GM18909 (cell line): ENCODE results near the gene SCARF1.

Experiments used
- ATAC-seq: cut with Tn5 transposase; IDR thresholded peaks from one replicate; pipeline ENCODE4 v1.9.1; 2021; ENCODE audit warnings: mild to moderate bottlenecking; ENCODE audit not compliant: unreplicated experiment, poor library complexity

Gene SCARF1

DNA sequence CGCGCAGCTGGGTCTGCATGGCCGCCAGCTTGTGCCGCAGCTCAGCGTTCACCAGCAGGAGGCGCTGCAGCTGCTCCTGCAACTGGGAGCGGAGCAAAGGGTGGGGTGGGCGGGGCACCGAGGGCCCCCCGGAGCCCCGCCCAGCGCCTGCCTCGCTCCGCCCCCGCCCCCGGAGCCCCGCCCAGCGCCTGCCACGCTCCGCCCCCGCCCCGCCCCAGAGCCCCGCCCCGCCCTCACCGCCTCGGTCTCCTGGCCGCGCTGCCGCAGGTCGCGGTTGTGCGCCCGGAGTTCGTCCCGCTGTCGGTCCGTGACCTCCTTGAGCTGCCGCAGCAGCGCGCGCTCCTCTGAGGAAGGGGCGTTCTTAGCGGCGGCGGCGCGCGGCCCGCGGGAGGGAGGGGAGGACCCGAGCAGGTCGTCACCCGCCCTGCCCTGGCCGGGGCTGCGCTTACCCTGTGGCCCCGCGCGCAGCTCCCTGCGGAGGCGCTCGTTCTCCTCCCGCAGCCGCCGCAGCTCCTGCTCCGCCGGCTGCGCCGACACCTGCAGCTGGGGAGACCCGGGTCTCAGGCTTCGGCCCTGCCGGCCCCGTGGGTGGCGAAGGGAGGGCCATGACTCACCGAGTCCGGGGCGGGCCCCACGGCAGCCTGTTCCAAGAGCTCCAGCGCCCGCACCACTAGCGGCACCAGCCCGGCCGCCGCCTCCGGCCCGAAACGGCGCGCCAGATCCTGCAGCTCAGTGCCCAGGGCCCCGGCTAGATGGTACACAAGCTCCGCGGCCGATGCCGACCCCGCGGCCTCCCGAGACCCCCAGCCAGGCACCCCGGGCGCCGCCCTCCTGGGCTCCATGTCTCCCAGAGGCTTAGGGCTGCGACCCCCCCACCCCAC is 3.7 kb upstream of the SCARF1 start:
- peak; percentile 48 for ATAC-seq

DNA sequence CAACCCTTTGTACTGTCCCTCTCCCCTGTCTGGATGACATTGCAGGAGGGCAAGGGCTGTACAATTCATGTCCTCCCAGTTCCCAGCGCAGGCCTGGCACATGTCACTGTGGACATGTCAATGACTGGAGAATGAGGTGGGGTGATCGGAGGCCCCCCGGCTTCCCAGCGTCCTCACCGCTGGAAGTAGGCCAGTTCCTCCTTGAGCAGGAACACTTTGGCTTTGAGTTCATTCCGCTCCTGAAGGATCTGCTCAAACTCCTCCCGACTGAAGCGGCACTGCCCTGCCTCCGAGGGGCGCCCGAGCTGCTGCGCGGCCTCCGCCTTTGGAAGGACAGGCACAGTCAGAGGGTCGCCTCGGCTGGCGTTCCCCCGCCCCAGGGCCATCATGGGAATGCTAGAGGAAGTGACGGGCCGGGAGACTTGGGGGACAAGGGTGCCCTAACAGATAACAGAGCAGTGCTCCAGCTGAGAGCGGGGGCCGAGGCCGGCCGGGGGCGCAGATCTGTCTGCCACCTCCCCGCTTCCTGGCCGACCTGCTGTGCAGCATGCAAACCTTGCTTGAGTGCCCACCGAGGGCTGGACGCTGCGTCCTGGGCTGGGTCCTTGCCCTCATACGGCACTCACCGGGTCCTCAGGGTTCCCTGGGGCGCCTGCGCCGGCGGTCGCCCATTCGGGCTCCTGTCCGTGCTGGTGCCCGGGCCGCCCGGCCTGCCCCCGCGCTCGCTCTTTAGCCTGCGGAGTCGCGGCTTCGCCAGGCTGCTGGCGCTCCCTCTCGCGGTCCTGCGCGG is 2.8 kb upstream of the SCARF1 start:
- peak; percentile 58 for ATAC-seq

DNA sequence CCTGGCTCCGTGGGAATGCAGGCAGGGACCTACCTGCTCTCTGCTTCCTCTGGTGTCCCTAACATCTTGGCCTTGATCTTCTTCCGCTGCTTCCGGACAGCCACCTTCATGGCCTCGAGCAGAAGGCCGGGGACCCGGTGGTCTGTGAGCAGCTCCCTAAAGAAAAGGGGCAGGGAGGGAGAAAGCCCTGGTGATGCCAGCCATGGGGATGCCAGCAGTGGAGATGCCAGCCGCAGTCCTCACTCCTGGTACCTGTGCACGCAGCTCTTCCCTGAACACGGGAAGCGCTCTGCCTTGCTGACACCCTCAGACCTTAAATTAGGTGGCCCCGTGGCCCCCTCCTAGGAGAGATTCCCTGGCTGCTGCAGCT is 2.3 kb upstream of the SCARF1 start:
- ATAC-seq: no peak

DNA sequence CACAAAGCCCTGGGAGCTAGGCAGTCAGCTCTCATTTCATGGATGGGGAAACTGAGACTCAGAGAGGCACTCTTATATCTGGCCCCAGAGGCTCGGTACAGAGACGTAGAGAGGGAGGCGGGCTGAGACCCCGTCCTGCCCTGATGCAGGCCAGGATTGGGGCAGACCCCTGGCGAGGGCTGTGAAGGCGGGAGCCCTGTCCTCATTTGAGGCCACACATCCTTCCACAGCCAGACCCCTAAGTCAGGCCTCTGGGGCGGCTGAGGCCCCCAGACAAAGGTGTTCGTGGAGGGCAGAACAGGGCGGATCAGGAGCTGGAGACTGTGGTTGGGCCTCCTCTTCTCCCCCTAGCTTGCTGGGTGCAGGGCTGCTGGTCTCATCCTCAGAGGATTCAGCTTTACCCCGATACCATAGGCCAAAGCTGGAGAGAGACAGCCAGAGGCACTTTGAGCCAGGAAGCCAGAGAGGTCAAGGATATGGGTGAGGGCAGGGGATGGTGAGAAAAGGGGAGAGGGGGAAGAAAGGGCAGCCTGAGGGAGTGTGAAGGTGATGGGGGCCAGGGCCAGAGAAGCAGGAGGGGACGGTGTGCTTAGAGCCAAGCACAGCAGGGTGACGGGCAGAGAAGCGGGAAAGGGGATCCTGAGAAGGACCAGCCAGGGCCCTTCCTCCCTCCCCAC is 805 bp upstream of the SCARF1 start:
- ATAC-seq: no peak

DNA sequence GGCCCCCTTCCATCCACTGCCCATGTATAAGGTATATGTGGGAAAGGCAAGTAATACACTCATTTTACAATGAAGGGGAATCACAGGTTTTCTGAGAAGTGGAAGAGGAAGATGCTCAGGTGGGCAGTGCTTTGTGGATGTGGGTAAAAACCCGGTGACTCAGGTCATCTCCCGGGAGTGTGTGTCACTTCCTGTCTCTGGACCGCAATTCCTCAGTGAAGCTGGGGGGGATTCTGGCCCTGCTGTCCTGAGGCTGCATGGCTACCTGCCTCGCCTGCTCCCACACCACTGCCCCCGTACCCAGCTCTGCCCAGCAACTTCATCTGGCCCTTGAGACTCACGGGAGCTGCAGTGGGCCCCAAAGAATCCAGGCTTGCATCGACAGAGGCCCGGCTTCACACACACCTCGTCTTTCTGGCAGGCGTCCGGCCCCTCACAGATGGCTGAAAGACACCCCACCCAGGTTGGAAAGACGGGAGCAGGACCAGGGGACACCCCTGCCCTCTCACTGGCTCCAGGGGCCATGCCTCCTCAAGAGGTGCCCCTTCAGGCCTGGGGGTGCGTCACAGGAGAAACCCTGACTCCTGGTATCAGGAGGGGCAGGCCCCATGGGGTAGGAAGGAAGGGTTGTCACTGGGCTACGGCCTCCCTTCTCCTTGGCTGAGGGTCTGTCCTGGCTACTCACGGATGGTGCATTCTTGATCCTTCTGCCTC is 882 bp downstream of the SCARF1 start:
- no peak for ATAC-seq

DNA sequence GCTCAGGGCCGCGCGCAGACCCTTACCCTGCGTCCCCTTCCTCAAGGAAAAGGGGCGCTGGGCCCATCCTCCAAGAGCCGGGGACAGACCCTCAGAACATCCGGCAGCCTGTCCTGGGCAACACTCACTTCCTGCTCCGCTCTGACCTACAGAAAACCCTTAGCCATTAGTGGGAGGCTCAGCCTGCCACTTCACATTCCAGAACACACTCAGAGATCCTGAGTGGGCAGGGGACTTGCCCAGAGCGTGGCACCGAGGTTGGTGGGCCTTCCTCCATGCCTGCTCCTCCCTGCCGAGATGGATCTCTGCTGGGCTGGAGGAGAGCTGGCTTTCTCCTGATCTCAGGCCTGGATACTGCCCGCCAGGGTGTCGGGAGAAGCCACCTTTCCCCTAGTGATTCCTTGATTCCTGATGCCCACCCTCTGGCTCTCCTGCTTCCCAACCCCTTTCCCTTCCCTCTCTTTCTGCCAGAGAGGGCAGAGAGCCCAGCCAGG is 1.5 kb downstream of the SCARF1 start:
- ATAC-seq: no peak

DNA sequence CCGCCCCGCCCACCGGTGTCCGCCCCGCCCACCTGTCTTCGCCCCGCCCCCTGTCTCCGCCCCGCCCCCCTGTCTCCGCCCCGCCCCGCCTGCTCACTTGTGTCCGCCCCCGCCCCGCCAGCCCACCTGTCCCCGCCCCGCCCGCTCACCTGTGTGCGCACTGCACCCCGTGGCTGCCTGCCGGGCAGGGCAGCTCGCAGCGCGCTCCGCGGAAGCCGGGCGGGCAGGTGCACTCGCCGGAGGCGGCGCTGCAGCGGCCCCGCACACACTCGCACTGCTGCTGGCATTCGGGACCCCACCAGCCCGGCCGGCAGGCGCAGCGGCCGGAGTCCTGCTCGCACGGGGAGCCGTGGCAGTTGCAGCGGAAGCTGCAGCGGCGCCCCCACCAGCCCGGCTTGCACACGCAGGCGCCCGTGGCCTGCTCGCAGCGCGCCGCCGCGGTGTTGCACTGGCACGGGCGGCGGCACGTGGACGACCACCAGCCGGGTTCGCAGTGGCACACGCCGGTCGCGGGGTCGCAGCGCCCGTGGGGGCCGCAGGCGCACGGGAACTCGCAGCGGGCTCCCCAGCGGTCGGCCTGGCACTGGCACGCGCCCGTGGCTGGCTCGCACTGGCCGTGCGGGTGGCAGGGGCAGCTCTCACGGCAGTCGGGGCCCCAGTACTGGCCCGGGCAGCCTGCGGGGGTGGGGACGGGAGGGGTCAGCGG is 2.1 kb downstream of the SCARF1 start:
- no peak for ATAC-seq

DNA sequence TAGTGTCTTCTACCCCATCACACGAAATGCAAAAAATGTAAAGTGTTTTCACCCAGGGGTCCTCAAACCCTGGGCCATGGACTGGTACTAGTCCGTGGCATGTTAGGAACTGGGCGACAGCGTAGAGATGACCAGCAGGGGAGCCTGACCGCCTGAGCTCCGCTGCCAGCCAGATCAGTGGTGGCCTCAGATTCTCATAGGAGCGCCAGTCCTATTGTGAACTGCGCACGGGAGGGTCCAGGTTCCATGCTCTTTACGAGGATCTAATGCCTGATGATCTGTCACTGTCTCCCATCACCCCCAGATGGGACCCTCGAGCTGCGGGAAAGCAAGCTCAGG is 4.5 kb downstream of the SCARF1 start:
- no peak for ATAC-seq

DNA sequence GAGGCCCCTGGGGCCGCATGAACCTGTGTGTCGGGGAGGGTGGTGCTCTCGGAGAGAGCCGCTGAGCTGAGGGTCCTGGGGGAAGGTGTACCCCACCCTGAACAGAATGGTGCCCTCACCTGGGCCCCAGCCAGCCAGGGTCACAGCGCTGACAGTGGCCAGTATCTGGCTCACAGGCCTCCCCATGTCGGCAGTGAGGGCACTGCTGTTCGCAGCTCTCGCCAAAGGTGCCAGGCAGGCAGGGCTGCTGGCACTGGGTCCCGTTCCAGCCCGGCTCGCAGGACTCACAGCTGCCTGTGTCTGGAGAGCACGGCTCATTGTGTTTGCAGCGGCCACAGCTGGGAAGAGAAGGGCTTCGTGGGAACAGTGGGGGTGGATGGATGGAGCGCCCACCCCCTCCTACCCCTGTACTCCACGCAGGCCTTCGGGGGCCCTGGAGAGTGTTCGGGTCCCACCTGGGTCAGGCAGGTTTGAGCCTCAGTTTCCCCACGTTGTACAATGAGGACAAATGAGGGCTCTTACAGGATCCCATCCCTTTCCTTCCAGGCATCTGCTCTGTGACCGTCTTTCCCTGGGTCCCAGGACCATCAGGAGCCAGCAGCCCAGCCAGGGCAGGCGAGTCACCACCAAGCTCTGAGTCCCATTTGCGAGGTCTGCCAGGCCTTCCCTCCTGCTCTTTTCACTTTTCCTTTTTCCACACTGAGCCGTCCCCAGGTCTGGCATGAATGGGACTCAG is 5.0 kb downstream of the SCARF1 start:
- no peak for ATAC-seq

DNA sequence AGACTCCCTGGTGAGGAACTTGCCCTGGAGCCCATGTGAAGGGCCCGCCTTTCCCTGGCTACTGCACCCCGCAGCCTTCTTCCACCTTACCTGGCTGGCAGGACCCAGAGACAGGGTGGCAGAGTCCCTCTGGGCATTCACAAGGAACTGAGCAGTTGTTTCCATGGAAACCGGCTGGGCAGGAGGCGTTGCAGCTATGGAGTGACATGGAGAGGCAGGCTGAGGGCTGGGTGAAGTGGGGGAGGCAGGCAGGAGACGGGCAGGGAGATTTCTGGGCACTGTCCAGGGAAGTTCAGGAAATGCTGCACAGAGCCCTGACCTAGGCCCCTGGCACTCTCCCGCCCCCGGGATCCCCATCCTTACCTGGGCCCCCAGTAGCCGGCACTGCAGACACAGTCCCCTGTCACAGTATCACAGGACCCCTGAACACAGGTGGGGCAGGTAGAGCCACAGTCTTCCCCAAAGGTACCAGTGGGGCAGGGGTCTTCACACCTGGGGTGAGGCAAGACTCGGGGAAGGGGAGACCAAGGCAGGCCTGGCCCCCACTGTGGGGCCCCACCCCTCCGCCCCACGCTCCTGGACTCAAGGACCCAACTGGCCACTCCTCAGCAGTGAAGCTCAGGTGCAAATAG is 5.9 kb downstream of the SCARF1 start:
- ATAC-seq: no peak

DNA sequence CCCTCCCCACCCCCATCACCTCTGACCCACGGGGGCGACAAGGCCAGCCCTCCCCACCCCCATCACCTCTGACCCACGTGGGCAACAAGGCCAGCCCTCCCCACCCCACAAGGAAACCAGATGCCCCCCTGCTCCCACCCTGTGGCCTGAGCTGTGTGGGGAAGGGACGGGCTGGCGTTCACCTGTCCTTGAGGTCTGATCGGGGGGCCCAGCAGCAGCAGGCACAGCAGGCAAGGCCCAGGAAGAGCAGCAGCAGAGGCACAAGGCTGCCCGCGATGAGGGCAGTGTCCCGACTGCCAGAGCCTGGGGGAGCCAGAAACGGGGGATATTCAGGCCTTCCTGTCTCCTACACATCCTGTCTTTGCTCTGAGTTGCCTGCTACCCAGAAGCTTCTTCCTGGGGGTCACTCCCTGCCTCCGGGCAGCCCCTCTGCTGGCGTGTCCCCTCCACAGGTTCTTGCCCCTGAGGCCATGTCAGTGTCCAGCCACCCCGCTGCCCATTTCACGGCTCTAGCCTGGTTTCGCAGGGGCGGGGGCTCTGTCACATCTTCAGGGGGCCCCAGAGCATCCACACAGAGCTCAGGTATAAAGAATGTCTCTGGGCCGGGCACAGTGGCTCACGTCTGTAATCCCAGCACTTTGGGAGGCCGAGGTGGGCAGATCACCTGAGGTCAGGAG is 6.8 kb downstream of the SCARF1 start:
- no peak for ATAC-seq

DNA sequence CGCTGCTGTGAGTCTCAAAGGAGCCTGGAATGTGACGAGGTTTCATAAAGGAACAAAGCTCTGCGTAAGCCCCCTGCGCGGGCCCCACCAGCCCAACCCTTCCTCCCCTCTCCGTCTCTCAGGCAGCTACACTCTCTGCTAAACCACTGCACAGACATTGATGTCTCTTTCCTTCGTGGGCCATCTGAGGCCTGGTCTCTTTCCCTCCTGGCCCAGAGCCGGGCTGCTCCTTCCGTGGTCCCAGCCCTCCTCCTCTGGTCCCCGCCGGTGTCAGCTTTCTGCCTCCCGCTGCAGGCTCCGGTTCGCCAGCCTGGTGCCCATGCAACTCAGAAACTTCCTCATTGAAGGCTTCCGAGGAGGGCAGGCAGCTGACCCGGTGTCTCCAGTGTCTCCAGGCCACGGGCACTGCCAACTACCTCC is 7.4 kb downstream of the SCARF1 start:
- ATAC-seq: no peak

DNA sequence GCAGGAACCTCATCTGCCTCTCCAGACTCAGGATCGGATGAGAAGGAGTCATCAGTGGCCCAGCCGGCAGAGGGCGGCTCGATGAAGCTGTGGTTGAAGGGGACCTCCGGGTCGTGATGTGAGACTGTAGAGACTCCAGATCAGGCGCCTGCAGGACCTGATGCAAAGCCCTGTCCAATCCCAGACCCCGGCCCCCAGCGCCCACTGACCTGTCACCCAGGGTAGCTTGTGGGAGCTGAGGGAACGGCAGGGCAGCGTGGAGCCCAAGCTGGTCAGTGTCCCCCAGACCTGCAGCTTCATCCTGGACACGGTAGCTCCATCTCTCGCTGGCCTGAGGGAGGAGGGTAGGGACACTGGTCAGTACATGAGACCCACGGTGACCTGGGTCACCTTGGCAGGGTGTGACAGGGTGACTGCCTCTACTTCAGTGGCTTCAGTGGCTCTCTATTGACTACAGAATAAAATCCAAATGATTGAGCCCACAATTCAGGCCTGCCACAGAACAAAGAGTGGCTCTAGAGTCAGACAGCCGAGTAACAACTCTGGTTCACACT is 8.7 kb downstream of the SCARF1 start:
- no peak for ATAC-seq

DNA sequence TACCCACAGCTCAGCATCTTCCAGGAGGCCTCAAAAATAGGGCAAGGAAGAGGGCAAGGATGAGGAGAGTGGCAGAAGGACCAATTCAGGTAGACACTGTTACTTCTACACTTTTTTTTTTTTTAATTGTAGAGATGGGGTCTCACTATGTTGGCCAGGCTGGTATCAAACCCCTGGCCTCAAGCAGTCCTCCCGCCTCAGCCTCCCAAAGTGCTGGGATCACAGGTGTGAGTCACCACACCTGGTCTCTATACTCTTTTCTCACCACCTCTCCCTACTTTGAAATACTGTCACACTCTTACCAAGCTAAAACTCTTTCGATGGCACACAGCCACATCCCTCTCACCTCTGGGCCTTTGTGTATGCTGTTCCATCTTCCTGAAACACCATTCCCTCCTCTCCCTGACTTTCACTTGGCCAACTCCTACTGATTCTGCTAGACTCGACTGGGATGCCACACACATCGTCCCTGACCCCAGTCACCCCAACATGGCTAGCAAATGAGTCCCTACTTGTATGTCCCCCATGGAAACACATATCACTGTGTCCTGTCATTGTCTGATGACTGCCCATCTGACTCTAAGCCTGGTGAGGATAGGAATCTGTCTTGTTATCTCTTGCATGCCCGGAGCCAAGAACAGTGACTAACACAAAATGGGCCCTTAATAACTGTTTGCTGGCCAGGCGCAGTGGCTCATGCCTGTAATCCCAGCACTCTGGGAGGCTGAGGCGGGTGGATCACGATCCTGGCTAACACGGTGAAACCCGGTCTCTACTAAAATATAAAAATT is 9.7 kb downstream of the SCARF1 start:
- no peak for ATAC-seq

DNA sequence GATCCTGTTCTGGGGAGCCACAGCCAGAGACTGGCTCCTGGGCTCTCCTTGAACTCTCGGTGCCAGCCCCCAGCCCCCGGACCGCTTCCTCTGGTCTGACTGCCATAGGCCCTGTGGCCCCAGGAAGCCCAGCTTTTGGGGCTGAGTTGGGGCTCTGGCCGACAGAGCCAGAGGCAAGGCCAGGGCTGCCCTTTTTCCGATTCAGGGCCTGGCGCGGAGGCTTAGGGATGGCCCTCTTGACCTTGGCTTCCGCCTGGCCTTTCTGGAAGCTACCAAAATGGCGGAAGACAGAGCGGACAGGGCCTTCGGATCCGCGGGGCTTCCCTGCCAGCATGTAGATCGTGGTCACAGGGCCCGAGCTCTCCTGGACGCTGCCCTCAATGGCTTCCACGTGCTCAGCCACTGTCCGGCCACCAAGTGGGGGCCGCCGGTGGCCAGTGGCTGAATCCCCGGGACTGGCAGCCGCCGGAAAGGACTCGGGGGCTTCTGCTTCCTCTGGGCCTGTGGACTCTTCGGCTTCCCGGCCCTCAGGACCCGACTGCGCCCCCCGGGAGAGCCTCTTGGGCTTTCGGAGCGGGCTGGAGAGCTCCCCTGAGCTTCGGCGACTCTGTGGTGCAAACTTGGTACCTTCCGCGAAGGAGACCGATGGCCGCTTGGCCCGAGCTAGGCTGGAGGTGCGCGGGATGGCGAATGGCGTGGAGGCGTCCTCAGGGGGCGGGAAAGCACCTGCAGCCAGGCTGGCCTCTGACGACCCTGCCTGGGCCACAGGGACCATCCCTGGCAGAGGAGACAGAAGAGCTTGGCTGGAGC is 10.5 kb downstream of the SCARF1 start:
- no peak for ATAC-seq

DNA sequence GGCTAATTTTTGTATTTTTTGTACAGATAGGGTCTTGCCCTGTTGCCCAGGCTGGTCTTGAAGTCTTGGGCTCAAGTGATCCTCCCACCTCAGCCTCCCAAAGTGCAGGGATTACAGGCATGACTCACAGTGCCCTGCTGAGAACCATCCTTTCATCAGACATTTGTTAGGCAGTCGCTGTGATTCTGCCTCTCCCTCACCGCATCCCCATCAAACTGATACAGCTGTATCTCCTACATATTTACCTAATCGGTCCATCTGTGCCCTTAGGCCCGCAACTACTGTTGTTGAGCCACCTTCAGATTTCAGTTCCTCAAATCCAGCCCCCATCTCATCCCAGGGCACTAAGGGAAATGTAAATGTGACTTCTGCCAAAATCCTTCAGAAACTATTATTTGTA is 14.9 kb downstream of the SCARF1 start:
- ATAC-seq: no peak
